GM18511 (cell line): Measurements from ENCODE around the gene SPATA22.
"Not testable (repeated sequence)": the region's sequence is repeated elsewhere in the genome, so short reads cannot be mapped to it uniquely, and the experiment has no call there.

Experiments used
- ATAC-seq: cut with Tn5 transposase; IDR thresholded peaks from one replicate; pipeline ENCODE4 v1.9.1; 2021; ENCODE audit warnings: mild to moderate bottlenecking, moderate library complexity; ENCODE audit not compliant: unreplicated experiment

Gene SPATA22

DNA sequence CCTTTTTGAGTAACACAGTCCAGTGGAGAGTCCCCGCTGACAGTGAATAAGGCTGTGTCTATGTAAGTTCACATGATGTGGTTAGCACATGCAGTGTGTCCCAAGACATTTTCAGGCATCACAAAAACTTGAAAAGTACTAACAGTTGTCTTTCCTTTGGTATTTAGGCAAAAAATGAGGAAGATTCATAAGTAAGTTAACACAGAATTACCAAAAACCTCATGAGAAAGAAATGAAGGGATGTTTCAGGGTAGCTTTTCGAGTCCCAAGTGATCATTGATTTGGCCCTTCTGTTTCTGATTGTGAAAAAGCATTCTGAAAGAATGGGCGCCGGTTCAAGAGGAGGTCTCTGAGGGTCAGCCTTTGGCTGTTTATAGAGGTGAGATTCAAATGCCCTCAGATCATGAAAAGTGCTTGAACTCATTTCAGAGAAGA lies 3.6 kb upstream of the SPATA22 start:
- no peak for ATAC-seq

GRCh38 chr17:3474212-3474611 lies 2.6 kb upstream of the SPATA22 start:
- no peak for ATAC-seq

GRCh38 chr17:3472137-3472536 lies 518 bp upstream of the SPATA22 start:
- ATAC-seq, result no peak

- no peak for ATAC-seq
Measured at GRCh38 chr17:3469529-3469928, 2.1 kb downstream of the SPATA22 start.

- not testable (repeated sequence) for ATAC-seq
Measured at GRCh38 chr17:3466355-3466754, 5.3 kb downstream of the SPATA22 start.

- ATAC-seq, result no peak
Measured at GRCh38 chr17:3448059-3448665, 23.5 kb downstream of the SPATA22 start.

GRCh38 chr17:3447625-3448024 lies 24.0 kb downstream of the SPATA22 start:
- no peak for ATAC-seq

- ATAC-seq, result no peak
Measured at GRCh38 chr17:3440451-3440850, 31.2 kb downstream of the SPATA22 start.

DNA sequence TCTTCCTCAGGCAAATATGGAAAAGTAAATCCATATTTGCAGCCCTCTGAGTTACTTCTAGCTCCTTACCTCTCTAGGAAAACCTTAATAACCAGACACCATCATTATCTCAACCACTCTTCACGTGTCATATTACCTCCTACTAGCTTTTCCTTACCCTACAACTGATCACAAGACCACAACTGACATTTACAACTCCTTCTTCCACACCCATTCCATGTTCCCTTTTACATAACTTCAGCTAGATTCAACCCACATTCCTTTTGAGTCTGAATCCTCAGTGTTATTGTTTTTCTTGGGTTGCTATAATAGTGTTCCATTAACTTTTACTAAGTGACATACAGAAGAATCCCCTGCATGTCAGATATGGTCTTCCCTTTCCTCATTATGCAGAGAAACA lies 33.3 kb downstream of the SPATA22 start:
- no peak for ATAC-seq

- ATAC-seq, result no peak
Measured at GRCh38 chr17:3433741-3434140, 37.9 kb downstream of the SPATA22 start, which contains the start of gene OR1E2. OR1E2 (minus strand) TSS chr17:3433841; CDS start chr17:3433841, 0 bp downstream.

- ATAC-seq, result not testable (repeated sequence)
Measured at GRCh38 chr17:3433215-3433614, 38.4 kb downstream of the SPATA22 start.

GRCh38 chr17:3418222-3418621 lies 53.4 kb downstream of the SPATA22 start:
- ATAC-seq, result no peak

GRCh38 chr17:3415610-3416009 lies 56.0 kb downstream of the SPATA22 start:
- no peak for ATAC-seq

GRCh38 chr17:3412216-3412615 lies 59.4 kb downstream of the SPATA22 start:
- ATAC-seq, result not testable (repeated sequence)

GRCh38 chr17:3411070-3411469 lies 60.5 kb downstream of the SPATA22 start, which contains the start of gene OR3A3:
OR3A3 (plus strand) TSS chr17:3411370.
- no peak for ATAC-seq

DNA sequence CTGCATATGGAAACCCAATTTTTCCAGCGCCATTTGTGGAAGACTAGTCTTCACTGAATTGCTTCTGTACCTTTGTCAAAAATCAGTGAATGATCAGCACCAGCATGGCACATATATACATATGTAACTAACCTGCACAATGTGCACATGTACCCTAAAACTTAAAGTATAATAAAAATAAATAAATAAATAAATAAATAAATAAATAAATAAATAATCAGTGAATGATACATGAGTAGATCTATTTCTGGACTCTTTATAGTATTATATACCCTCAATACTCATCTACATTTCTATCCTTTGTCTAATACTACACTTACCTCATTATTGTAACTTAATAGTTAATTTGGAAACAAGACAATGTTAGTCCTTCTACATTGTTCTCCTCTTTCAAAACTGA lies 67.8 kb downstream of the SPATA22 start:
- ATAC-seq, result not testable (repeated sequence)

DNA sequence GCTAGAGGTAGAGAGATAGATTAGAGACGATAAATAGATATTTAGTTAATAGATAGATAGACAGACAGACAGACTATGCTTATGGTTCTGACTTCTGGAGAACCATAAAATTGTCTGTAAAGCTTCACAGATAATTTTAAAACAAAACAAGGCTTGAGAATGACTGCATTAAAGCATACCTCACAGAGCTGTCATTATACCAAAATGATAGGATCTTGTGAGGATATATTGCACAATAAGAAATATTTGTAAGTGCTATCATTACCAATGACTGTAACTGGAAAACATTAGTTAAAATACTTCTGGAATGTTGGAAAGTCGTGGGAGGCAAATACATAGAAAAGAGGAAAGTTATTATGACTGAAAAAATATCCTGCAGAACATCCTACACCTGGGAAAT lies 69.8 kb downstream of the SPATA22 start:
- no peak for ATAC-seq

DNA sequence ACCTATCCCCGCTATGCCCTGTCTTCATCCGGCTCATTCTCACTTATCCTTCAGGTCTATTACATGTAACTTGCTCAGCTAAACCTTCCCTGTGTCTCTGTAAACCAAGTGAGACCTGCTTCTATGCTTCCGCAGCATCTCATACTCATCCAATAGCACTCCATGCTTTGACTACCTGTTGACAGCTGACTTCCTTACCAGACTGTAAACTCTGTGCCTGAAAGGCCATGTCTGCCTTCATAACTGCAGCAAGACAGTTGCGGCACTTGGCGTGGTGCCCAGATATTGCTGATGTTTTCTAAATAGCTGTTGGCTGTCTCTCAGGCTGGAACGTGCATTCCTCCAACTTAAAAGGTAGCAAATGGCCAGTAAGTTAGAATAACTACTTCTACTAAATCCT lies 71.6 kb downstream of the SPATA22 start:
- no peak for ATAC-seq

DNA sequence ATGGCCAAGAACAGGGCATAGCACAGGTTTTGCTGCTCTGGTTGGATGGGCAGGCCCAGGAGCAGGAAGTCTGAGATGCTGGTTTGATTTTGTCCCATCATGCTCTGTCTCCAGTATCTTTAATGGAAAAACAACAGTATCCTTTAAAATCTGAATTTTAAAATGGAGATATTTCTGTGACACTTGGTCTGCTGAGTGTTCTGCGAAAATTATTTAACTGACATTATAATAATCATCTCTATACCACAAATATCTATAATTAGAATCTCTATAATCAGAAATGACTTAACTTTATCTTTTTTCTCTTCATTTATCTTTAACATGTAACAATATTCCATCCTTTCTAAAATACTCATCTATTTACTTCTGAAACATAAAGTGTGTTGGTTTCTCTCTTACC lies 73.3 kb downstream of the SPATA22 start, which contains the start of gene OR1E1:
TSS of gene OR1E1 (minus strand) at position 101 of the 400 bp plus-strand sequence. CDS start at position 101, 0 bp downstream.
- ATAC-seq, result no peak

- ATAC-seq, result not testable (repeated sequence)
Measured at GRCh38 chr17:3397801-3398200, 73.8 kb downstream of the SPATA22 start.
